CD4-positive, alpha-beta T cell (primary cell): Measurements from ENCODE around the gene NBEAL2. TPM values are rescaled to one million over a fixed set of nuclear protein-coding genes. Genes with fewer than 3 reads are reported as not detected.

Experiments
- ATAC-seq: fragments of 200-7000 bp; cut with Tn5 transposase; one replicate; pipeline ENCODE4 v1.10.0; 2022; ENCODE audit warnings: mild to moderate bottlenecking; ENCODE audit not compliant: poor library complexity
- CTCF ChIA-PET: fragments of 350-600 bp; sonication (Branson Sonifier 250); formaldehyde crosslinking; loops from one replicate; lab custom pipeline; 2021; ENCODE audit warnings: antibody characterized with exemption, inconsistent platforms; lab: Charles Lee
- POLR2A ChIA-PET: fragments of 350-600 bp; sonication (Branson Sonifier 250); formaldehyde crosslinking; loops from one replicate; lab custom pipeline; 2021; ENCODE audit warnings: antibody characterized with exemption, inconsistent platforms; lab: Charles Lee
- DNase-seq, 14 experiments: peaks; one replicate each; pipeline ENCODE4 v3.0.0-alpha.2; 2013 to 2020; ENCODE audit warnings: mixed read lengths in 2 of 14
- H3K27ac ChIP-seq, 2 donors: one replicate each; pipeline versions ENCODE4 v1.5.1 to v1.7.0; 2013; ENCODE audit warnings: low read length in 2 of 2, low read depth in 1 of 2, mild to moderate bottlenecking in 1 of 2
- H3K27me3 ChIP-seq, 2 experiments: 1 replicate in 1 of 2; 2 replicates in 1 of 2; pipeline versions ENCODE4 v1.6.1 to v1.7.0; 2013; ENCODE audit warnings: low read length in 2 of 2, control low read depth in 1 of 2, mild to moderate bottlenecking in 1 of 2, moderate library complexity in 1 of 2; ENCODE audit not compliant: insufficient read depth in 2 of 2, control insufficient read depth in 1 of 2
- H3K36me3 ChIP-seq: one replicate; pipeline ENCODE4 v1.6.1; 2013; ENCODE audit warnings: low read length, control low read depth; ENCODE audit not compliant: insufficient read depth
- H3K4me1 ChIP-seq: one replicate; pipeline ENCODE4 v1.6.1; 2013; ENCODE audit warnings: low read length, control low read depth; ENCODE audit not compliant: insufficient read depth
- H3K4me3 ChIP-seq: one replicate; pipeline ENCODE4 v1.5.1; 2013; ENCODE audit warnings: mild to moderate bottlenecking, low read length, moderate library complexity
- H3K9me3 ChIP-seq, 2 experiments: 1 replicate in 1 of 2; 2 replicates in 1 of 2; pipeline versions ENCODE4 v1.6.1 to v1.7.0; 2013; ENCODE audit warnings: low read length in 2 of 2, mild to moderate bottlenecking in 2 of 2, control low read depth in 1 of 2, moderate library complexity in 1 of 2; ENCODE audit not compliant: control insufficient read depth in 1 of 2, insufficient read depth in 1 of 2
- H3K27ac Mint-ChIP-seq: one replicate; pipeline ENCODE4 v1.8.0; 2020; ENCODE audit warnings: mixed read lengths
- H3K27me3 Mint-ChIP-seq: one replicate; pipeline ENCODE4 v1.8.0; 2021; ENCODE audit warnings: mixed read lengths
- H3K36me3 Mint-ChIP-seq: one replicate; pipeline ENCODE4 v1.8.0; 2021; ENCODE audit warnings: low read depth, mixed read lengths
- H3K4me1 Mint-ChIP-seq: one replicate; pipeline ENCODE4 v1.8.0; 2021; ENCODE audit warnings: low read depth, mixed read lengths
- H3K4me3 Mint-ChIP-seq: one replicate; pipeline ENCODE4 v1.8.0; 2020; ENCODE audit warnings: mild to moderate bottlenecking, mixed read lengths
- H3K9me3 Mint-ChIP-seq: one replicate; pipeline ENCODE4 v1.8.0; 2020; ENCODE audit warnings: mixed read lengths
- CTCF ChIP-seq: fragments of 200-600 bp; IDR thresholded peaks from one replicate; pipeline ENCODE4 v1.8.0; 2022; ENCODE audit warnings: antibody characterized with exemption, mild to moderate bottlenecking
- intact Hi-C, 2 experiments: fragments of 100-400 bp; cut with DNase I in 1 of 2; cut with micrococcal nuclease in 1 of 2; formaldehyde crosslinking; loops; one replicate each; pipeline versions ENCODE4 v1.15.1 to v1.9.0; 2023 to 2025; cut with DNase I, micrococcal nuclease
- total RNA-seq, 174 experiments: library from RNA in 2 of 174; stranded (reverse) in 2 of 174; gene quantifications; one replicate each; pipeline ENCODE4 v1.2.3 and lab custom pipeline; 2021 to 2026

NBEAL2 gene
- total RNA-seq, 2 experiments from 2014 or later = 163 to 170 TPM

GRCh38 chr3:47003461-47004368, 24.2 kb downstream of the NBEAL2 start:
- ChIA-PET CTCF (no interaction called here), POLR2A (no interaction called here)
- no peaks in the 10 kb centered on the region for H3K9me3 ChIP-seq
- peaks cover 12% of the 10 kb centered on the region for H3K4me1 ChIP-seq
- intact Hi-C loops = no loop called here
- no peak for TF ChIP-seq CTCF
- no peak overlapping the region for H3K27ac Mint-ChIP-seq
- H3K36me3 Mint-ChIP-seq = peaks cover 65% of the 10 kb centered on the region
- no peak overlapping the region for H3K27ac ChIP-seq
- H3K4me3 Mint-ChIP-seq = no peak overlapping the region
- H3K4me1 Mint-ChIP-seq = peaks cover under 1% of the 10 kb centered on the region
- no peaks in the 10 kb centered on the region for H3K9me3 Mint-ChIP-seq
- H3K36me3 ChIP-seq = peaks cover 100% of the 10 kb centered on the region
- H3K27me3 ChIP-seq = no peaks in the 10 kb centered on the region
- DNase-seq = no peak
- no peak overlapping the region for H3K4me3 ChIP-seq
- no peaks in the 10 kb centered on the region for H3K27me3 Mint-ChIP-seq
- no peak for ATAC-seq

GRCh38 chr3:47004369-47005211, 25.1 kb downstream of the NBEAL2 start:
- no peak for ATAC-seq
- Mint-ChIP-seq H3K4me1 (no peaks in the 10 kb centered on the region), H3K36me3 (peaks cover 59% of the 10 kb centered on the region), H3K4me3 (no peak overlapping the region), H3K9me3 (no peaks in the 10 kb centered on the region), H3K27me3 (no peaks in the 10 kb centered on the region), H3K27ac (no peak overlapping the region)
- no peak overlapping the region for H3K4me3 ChIP-seq
- no peak overlapping the region for H3K27ac ChIP-seq
- ChIA-PET CTCF (no interaction called here), POLR2A (no interaction called here)
- DNase-seq = no peak
- H3K9me3 ChIP-seq = no peaks in the 10 kb centered on the region
- H3K27me3 ChIP-seq = no peaks in the 10 kb centered on the region
- H3K36me3 ChIP-seq = peaks cover 93% of the 10 kb centered on the region
- peaks cover 12% of the 10 kb centered on the region for H3K4me1 ChIP-seq
- intact Hi-C loops = no loop called here
- TF ChIP-seq CTCF = no peak

GRCh38 chr3:47005212-47006144, 26.0 kb downstream of the NBEAL2 start:
- Histone ChIP-seq H3K36me3 (peaks cover 84% of the 10 kb centered on the region), H3K9me3 (no peaks in the 10 kb centered on the region), H3K27me3 (no peaks in the 10 kb centered on the region), H3K4me3 (no peak overlapping the region), H3K4me1 (peaks cover 12% of the 10 kb centered on the region), H3K27ac (no peak overlapping the region)
- no peaks in the 10 kb centered on the region for H3K9me3 Mint-ChIP-seq
- ChIA-PET CTCF (no interaction called here), POLR2A (interaction anchor here (2.5 kb wide), 1 partner anchor 26 kb away, joined by 8 read pairs; the partner anchor contains the start of gene NBEAL2)
- no peak overlapping the region for H3K4me3 Mint-ChIP-seq
- peak in 1 of 14 experiments; percentile 1 for DNase-seq
- no peaks in the 10 kb centered on the region for H3K27me3 Mint-ChIP-seq
- peaks cover 51% of the 10 kb centered on the region for H3K36me3 Mint-ChIP-seq
- peaks cover 6% of the 10 kb centered on the region for H3K4me1 Mint-ChIP-seq
- no peak for TF ChIP-seq CTCF
- intact Hi-C loops = no loop called here
- H3K27ac Mint-ChIP-seq = peak overlapping the region; percentile 17
- no peak for ATAC-seq
